ENCODE data around the gene SNAP25. TPM values are rescaled to one million over a fixed set of nuclear protein-coding genes. Genes with fewer than 3 reads are reported as not detected.
A peak's percentile ranks its signal among the peaks of the same experiment; 100 is the strongest.

SNAP25 gene
- not detected for total RNA-seq

- Mint-ChIP-seq H3K27me3 (peaks cover 27% of the 10 kb centered on the region), H3K9me3 (no peaks in the 10 kb centered on the region), H3K27ac (no peak within 1 kb of the TSS), H3K4me1 (peaks cover 11% of the 10 kb centered on the region), H3K4me3 (peak within 1 kb of the TSS; percentile 17), H3K36me3 (ENCODE audit: low read depth) (no peaks in the 10 kb centered on the region)
- peak; percentile 39 for DNase-seq
- ChIA-PET CTCF (no interaction called here), POLR2A (no interaction called here)
Measured at GRCh38 chr20:10218536-10219451, at the start of gene SNAP25. TSS of gene SNAP25 (plus strand) at chr20:10218830. CDS start at chr20:10275492, 56,662 bp downstream.

- CTCF ChIA-PET: interaction anchor here (0.9 kb wide), 1 partner anchor 10 kb away, joined by 3 read pairs; no protein-coding TSS in a partner anchor
- no peak for DNase-seq
- POLR2A ChIA-PET: no interaction called here
- H3K27me3 Mint-ChIP-seq: peaks cover 24% of the 10 kb centered on the region
- H3K27ac Mint-ChIP-seq: no peak overlapping the region
- no peaks in the 10 kb centered on the region for H3K36me3 Mint-ChIP-seq (ENCODE audit: low read depth)
- peaks cover 4% of the 10 kb centered on the region for H3K4me1 Mint-ChIP-seq
- no peak overlapping the region for H3K4me3 Mint-ChIP-seq
- H3K9me3 Mint-ChIP-seq: peaks cover 5% of the 10 kb centered on the region
Measured at GRCh38 chr20:10169752-10170151, 48.9 kb upstream of the SNAP25 start.

DNA sequence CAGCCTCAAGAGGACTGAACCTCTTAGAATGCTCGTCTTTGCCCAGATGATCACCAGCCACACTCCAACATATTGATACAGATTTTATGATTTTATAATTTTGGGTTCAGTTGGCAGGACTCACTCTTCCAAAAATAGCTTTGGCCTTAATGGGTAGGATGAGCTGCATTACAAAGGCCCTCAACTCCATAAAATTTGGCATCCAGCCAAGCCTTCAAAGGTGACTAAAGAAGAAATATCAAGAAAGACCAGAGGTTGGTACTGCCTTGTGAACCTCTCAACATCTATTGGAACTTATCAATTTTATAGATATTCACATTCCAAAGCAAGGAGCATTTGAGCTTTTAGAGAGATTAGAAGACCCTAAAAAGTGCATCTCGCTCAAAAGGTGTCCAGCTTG is 48.4 kb upstream of the SNAP25 start:
- ChIA-PET CTCF (interaction anchor here (0.9 kb wide), 1 partner anchor 11 kb away, joined by 3 read pairs; no protein-coding TSS in a partner anchor), POLR2A (no interaction called here)
- H3K27ac Mint-ChIP-seq: no peak overlapping the region
- H3K27me3 Mint-ChIP-seq: peaks cover 24% of the 10 kb centered on the region
- no peak overlapping the region for H3K4me3 Mint-ChIP-seq
- H3K9me3 Mint-ChIP-seq: peaks cover 5% of the 10 kb centered on the region
- peaks cover 4% of the 10 kb centered on the region for H3K4me1 Mint-ChIP-seq
- no peaks in the 10 kb centered on the region for H3K36me3 Mint-ChIP-seq (ENCODE audit: low read depth)
- no peak for DNase-seq

- H3K27ac Mint-ChIP-seq: no peak overlapping the region
- ChIA-PET POLR2A (no interaction called here), CTCF (no interaction called here)
- peaks cover 26% of the 10 kb centered on the region for H3K27me3 Mint-ChIP-seq
- peaks cover 5% of the 10 kb centered on the region for H3K9me3 Mint-ChIP-seq
- peaks cover 4% of the 10 kb centered on the region for H3K4me1 Mint-ChIP-seq
- peak overlapping the region; percentile 1 for H3K4me3 Mint-ChIP-seq
- no peaks in the 10 kb centered on the region for H3K36me3 Mint-ChIP-seq (ENCODE audit: low read depth)
- no peak for DNase-seq
Measured at GRCh38 chr20:10171864-10172751, 46.5 kb upstream of the SNAP25 start.

DNA sequence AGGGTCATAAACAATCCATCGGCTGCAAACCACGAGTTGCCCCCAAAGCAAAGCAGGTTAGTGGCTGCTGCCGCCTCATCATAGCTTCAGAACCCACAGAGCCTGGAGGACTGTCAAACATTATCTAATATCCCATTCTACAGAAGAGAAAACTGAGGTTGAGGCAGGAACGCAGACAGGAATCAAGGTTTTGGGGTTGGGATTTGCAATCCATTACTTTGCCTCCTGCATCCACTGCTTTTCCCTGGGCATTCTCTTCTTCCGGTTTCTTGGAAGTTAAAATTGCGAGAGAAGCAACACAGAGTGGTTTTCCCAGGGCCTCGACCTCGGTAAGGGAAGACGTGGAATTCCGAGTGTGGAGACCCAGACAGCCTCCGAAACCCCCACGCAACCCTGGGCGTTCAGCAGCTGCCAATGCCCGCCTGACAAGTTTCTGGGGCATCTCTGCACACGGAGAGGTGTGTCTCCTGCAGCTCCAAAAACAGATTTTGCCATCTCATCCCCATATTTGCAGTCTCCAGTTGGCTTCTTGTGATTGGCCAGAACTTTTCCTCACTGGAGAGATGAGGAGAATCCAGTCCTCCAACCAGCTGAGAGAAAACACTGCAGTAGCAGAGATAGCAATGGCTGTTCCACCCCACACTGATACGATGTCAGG is 45.5 kb upstream of the SNAP25 start:
- Mint-ChIP-seq H3K27me3 (peaks cover 29% of the 10 kb centered on the region), H3K4me3 (no peak overlapping the region), H3K36me3 (ENCODE audit: low read depth) (no peaks in the 10 kb centered on the region), H3K9me3 (peaks cover 5% of the 10 kb centered on the region), H3K4me1 (peaks cover 4% of the 10 kb centered on the region), H3K27ac (no peak overlapping the region)
- CTCF ChIA-PET: interaction anchor here (0.6 kb wide), 1 partner anchor 836 kb away, joined by 3 read pairs; no protein-coding TSS in a partner anchor
- POLR2A ChIA-PET: no interaction called here
- DNase-seq: no peak

GRCh38 chr20:10174400-10174799 is 44.2 kb upstream of the SNAP25 start:
- CTCF ChIA-PET: interaction anchor here (0.6 kb wide), 1 partner anchor 117 kb away, joined by 3 read pairs; no protein-coding TSS in a partner anchor
- no peaks in the 10 kb centered on the region for H3K36me3 Mint-ChIP-seq (ENCODE audit: low read depth)
- POLR2A ChIA-PET: no interaction called here

GRCh38 chr20:10177326-10177725 is 41.3 kb upstream of the SNAP25 start:
- Mint-ChIP-seq H3K27ac (no peak overlapping the region), H3K4me1 (peaks cover 4% of the 10 kb centered on the region), H3K4me3 (no peak overlapping the region), H3K9me3 (no peaks in the 10 kb centered on the region), H3K27me3 (peaks cover 19% of the 10 kb centered on the region), H3K36me3 (ENCODE audit: low read depth) (no peaks in the 10 kb centered on the region)
- POLR2A ChIA-PET: no interaction called here
- CTCF ChIA-PET: no interaction called here
- DNase-seq: no peak

More at GRCh38 chr20:10174400-10174799, 44.2 kb upstream of the SNAP25 start:
- H3K9me3 Mint-ChIP-seq: no peaks in the 10 kb centered on the region
- DNase-seq: no peak
- no peak overlapping the region for H3K27ac Mint-ChIP-seq
- H3K27me3 Mint-ChIP-seq: peaks cover 29% of the 10 kb centered on the region
- H3K4me3 Mint-ChIP-seq: no peak overlapping the region
- peaks cover 4% of the 10 kb centered on the region for H3K4me1 Mint-ChIP-seq

DNA sequence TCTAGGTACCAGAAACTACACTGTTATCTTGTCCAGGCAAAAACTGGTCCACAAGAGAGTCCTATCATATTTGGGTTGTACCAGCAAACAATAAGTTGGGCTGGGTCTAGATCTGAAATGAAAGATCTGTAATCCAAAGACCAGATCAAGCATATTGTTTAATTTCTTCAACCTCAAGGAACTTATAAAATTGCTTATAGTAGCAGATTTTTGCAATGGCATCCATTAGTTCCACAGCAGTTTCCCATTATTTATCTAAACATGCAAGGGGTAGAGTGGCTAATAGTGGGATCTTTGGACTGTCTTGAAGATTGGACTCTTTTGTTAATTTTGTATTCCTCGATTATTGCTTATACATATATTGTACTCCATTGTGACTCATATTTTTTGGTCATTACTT is 40.5 kb upstream of the SNAP25 start:
- POLR2A ChIA-PET: no interaction called here
- no peak overlapping the region for H3K27ac Mint-ChIP-seq
- no peaks in the 10 kb centered on the region for H3K4me1 Mint-ChIP-seq
- CTCF ChIA-PET: no interaction called here
- no peak for DNase-seq
- peaks cover 13% of the 10 kb centered on the region for H3K27me3 Mint-ChIP-seq
- no peak overlapping the region for H3K4me3 Mint-ChIP-seq
- no peaks in the 10 kb centered on the region for H3K36me3 Mint-ChIP-seq (ENCODE audit: low read depth)
- no peaks in the 10 kb centered on the region for H3K9me3 Mint-ChIP-seq

DNA sequence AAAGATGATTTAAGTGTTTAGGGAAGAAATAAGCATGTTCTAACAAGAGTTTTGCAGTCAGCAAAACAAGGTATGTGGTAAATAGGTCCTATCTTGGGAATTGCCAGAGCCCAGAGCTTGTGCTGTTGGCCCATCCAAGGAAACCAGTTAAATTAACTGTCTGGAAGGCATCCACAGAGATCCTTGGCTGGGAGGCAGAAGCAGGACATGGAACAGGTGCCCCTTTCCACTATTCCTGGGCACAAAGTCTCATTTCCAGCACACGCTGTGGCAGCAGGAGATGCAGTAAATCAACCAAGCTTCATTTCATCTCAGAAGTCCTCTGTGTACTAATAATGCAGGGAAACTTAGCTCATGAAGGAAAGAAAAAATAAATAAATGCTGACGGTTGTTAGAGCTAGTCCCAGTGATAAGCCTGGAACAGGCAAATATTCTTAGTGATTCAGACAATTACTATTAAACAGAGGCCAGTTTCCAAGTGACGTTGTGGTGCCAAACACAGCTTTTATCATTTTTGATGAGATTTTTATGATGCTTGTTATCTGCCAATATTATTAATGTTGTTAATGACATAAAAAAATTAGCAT is 39.8 kb upstream of the SNAP25 start:
- Mint-ChIP-seq H3K27ac (no peak overlapping the region), H3K36me3 (ENCODE audit: low read depth) (no peaks in the 10 kb centered on the region), H3K4me3 (no peak overlapping the region), H3K27me3 (peaks cover 8% of the 10 kb centered on the region), H3K4me1 (no peaks in the 10 kb centered on the region), H3K9me3 (no peaks in the 10 kb centered on the region)
- ChIA-PET CTCF (interaction anchor here (0.7 kb wide), 1 partner anchor 37 kb away, joined by 3 read pairs; no protein-coding TSS in a partner anchor), POLR2A (no interaction called here)
- DNase-seq: no peak

GRCh38 chr20:10179574-10180298 is 38.9 kb upstream of the SNAP25 start:
- peaks cover 6% of the 10 kb centered on the region for H3K27me3 Mint-ChIP-seq
- H3K9me3 Mint-ChIP-seq: no peaks in the 10 kb centered on the region
- no peak for DNase-seq
- H3K27ac Mint-ChIP-seq: no peak overlapping the region
- CTCF ChIA-PET: no interaction called here
- H3K4me1 Mint-ChIP-seq: no peaks in the 10 kb centered on the region
- POLR2A ChIA-PET: no interaction called here
- H3K36me3 Mint-ChIP-seq (ENCODE audit: low read depth): no peaks in the 10 kb centered on the region
- no peak overlapping the region for H3K4me3 Mint-ChIP-seq

GRCh38 chr20:10180651-10181235 is 37.9 kb upstream of the SNAP25 start:
- no peak overlapping the region for H3K4me3 Mint-ChIP-seq
- no peaks in the 10 kb centered on the region for H3K9me3 Mint-ChIP-seq
- peaks cover 6% of the 10 kb centered on the region for H3K27me3 Mint-ChIP-seq
- no peak overlapping the region for H3K27ac Mint-ChIP-seq
- H3K4me1 Mint-ChIP-seq: no peaks in the 10 kb centered on the region
- DNase-seq: no peak
- no peaks in the 10 kb centered on the region for H3K36me3 Mint-ChIP-seq (ENCODE audit: low read depth)
- ChIA-PET CTCF (no interaction called here), POLR2A (no interaction called here)

Measured in activated CD4-positive, alpha-beta T cell treated with anti-CD3 and anti-CD28 coated beads, Interleukin-2, amount 10 ng/mL, durations not matched to agents 7 days and 5 days (primary cell).